WTC11 (cell line): ENCODE measurements around the gene NEK7. TPM values are rescaled to one million over a fixed set of nuclear protein-coding genes. Genes with fewer than 3 reads are reported as not detected.

ENCODE experiments used
- EMX1 ChIP-seq: fragments of 250-450 bp; sonication (Bioruptor Pico); IDR thresholded peaks from 2 replicates; pipeline ENCODE4 v1.8.0; 2021; ENCODE audit warnings: mild to moderate bottlenecking
- FOXP1 ChIP-seq: sonication (generic); formaldehyde crosslinking; IDR thresholded peaks from 2 replicates; pipeline ENCODE4 v1.8.0; 2022; ENCODE audit warnings: missing genetic modification reagents, mild to moderate bottlenecking, moderate library complexity, borderline replicate concordance
- GTF2I ChIP-seq: fragments of 250-450 bp; sonication (Bioruptor Pico); conservative IDR thresholded peaks from 2 replicates; pipeline ENCODE4 v1.4.0; 2021; ENCODE audit warnings: mild to moderate bottlenecking
- MYBL2 ChIP-seq: sonication (generic); formaldehyde crosslinking; IDR thresholded peaks from 2 replicates; pipeline ENCODE4 v1.8.1; 2023; ENCODE audit warnings: mild to moderate bottlenecking, moderate library complexity, missing genetic modification reagents
- NFYB ChIP-seq: sonication (generic); formaldehyde crosslinking; conservative IDR thresholded peaks from 2 replicates; pipeline ENCODE4 v1.8.0; 2022; ENCODE audit warnings: low read depth, missing genetic modification reagents
- TCF7 ChIP-seq: sonication (generic); formaldehyde crosslinking; IDR thresholded peaks from 2 replicates; pipeline ENCODE4 v1.8.0; 2022; ENCODE audit warnings: mild to moderate bottlenecking, low read depth, missing genetic modification reagents, moderate library complexity
- TP53 ChIP-seq: sonication (generic); formaldehyde crosslinking; IDR thresholded peaks from 2 replicates; pipeline ENCODE4 v1.8.1; 2023; ENCODE audit warnings: mild to moderate bottlenecking, missing genetic modification reagents
- ZBTB21 ChIP-seq: sonication (generic); formaldehyde crosslinking; IDR thresholded peaks from 2 replicates; pipeline ENCODE4 v1.8.1; 2023; ENCODE audit warnings: mild to moderate bottlenecking, missing genetic modification reagents, borderline replicate concordance
- ZNF219 ChIP-seq: sonication (generic); formaldehyde crosslinking; IDR thresholded peaks from 2 replicates; pipeline ENCODE4 v1.8.0; 2023; ENCODE audit warnings: missing genetic modification reagents, mild to moderate bottlenecking, borderline replicate concordance
- ZNF317 ChIP-seq: sonication (generic); formaldehyde crosslinking; IDR thresholded peaks from 2 replicates; pipeline ENCODE4 v1.8.1; 2023; ENCODE audit warnings: low read depth, mild to moderate bottlenecking, moderate library complexity, missing genetic modification reagents, borderline replicate concordance
- ZNF423 ChIP-seq: fragments of 250-450 bp; sonication (Bioruptor Pico); IDR thresholded peaks from 2 replicates; pipeline ENCODE4 v2.1.2; 2022; ENCODE audit warnings: mild to moderate bottlenecking, moderate library complexity
- total RNA-seq: library from RNA; stranded (reverse); gene quantifications from 3 replicates; pipeline ENCODE4 v1.2.3, GENCODE V29; 2021
- TF ChIP-seq, protein P1 (sequence below): sonication (generic); formaldehyde crosslinking; IDR thresholded peaks from 2 replicates; pipeline ENCODE4 v1.8.1; 2022; ENCODE audit warnings: missing genetic modification reagents, borderline replicate concordance
- TF ChIP-seq, protein P2 (sequence below): sonication (generic); formaldehyde crosslinking; IDR thresholded peaks from 2 replicates; pipeline ENCODE4 v1.8.1; 2022; ENCODE audit warnings: low read depth, mild to moderate bottlenecking, moderate library complexity, missing genetic modification reagents, borderline replicate concordance
- TF ChIP-seq, protein P3 (sequence below): sonication (generic); formaldehyde crosslinking; IDR thresholded peaks from 2 replicates; pipeline ENCODE4 v1.8.0; 2022; ENCODE audit warnings: mild to moderate bottlenecking, missing genetic modification reagents
- TF ChIP-seq, protein P4 (sequence below): sonication (generic); formaldehyde crosslinking; IDR thresholded peaks from 2 replicates; pipeline ENCODE4 v1.8.1; 2023; ENCODE audit warnings: mild to moderate bottlenecking, missing genetic modification reagents, borderline replicate concordance
- TF ChIP-seq, protein P5 (sequence below): sonication (generic); formaldehyde crosslinking; conservative IDR thresholded peaks from 2 replicates; pipeline ENCODE4 v1.8.1; 2022; ENCODE audit warnings: mild to moderate bottlenecking, missing genetic modification reagents
- TF ChIP-seq, protein P6 (sequence below): sonication (generic); formaldehyde crosslinking; IDR thresholded peaks from 2 replicates; pipeline ENCODE4 v1.8.1; 2023; ENCODE audit warnings: mild to moderate bottlenecking, missing genetic modification reagents
- TF ChIP-seq, protein P7 (sequence below): sonication (generic); formaldehyde crosslinking; IDR thresholded peaks from 2 replicates; pipeline ENCODE4 v1.8.1; 2022; ENCODE audit warnings: mild to moderate bottlenecking, moderate library complexity, missing genetic modification reagents
- TF ChIP-seq, protein P8 (sequence below): sonication (generic); formaldehyde crosslinking; IDR thresholded peaks from 2 replicates; pipeline ENCODE4 v1.8.0; 2022; ENCODE audit warnings: mild to moderate bottlenecking, missing genetic modification reagents
- TF ChIP-seq, protein P9 (sequence below): sonication (generic); formaldehyde crosslinking; IDR thresholded peaks from 2 replicates; pipeline ENCODE4 v1.8.1; 2023; ENCODE audit warnings: mild to moderate bottlenecking, missing genetic modification reagents, moderate library complexity
- TF ChIP-seq, protein P10 (sequence below): sonication (generic); formaldehyde crosslinking; IDR thresholded peaks from 2 replicates; pipeline ENCODE4 v1.8.0; 2023; ENCODE audit warnings: mild to moderate bottlenecking, missing genetic modification reagents

The NEK7 gene
- total RNA-seq, 1 experiment from 2014 or later = 10.3 TPM

DNA sequence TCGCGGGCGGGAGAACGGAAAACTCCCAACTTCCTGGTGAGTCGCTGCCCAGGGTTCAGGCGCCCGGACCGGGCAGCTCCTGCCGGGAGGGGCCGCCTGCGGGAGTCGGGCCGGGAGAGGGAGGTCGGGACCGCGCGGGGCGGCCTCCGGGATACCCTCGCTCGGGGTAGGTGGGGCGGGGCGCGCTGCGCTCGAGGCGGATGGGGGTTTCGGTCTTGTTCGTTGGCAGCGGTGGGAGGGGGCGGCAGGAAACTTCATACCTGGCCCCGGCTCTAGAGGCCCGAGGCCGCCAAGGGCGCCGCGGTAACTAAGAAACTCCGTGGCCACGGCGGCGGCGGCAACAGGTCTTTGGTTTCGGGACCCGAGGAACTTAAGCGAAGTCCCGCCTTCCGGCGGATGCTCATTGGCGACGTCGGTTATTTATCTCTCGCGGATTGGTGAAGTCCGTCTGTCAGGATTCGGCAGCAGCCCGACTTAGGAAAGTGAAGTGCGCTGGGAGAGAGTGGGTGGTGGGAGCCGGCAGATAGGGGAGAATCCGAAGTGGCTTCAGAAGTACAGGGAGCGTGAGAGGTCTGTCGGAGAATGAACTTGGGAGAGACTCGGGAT is 546 bp downstream of the NEK7 start (continued):
- TF ChIP-seq, protein P1, sequence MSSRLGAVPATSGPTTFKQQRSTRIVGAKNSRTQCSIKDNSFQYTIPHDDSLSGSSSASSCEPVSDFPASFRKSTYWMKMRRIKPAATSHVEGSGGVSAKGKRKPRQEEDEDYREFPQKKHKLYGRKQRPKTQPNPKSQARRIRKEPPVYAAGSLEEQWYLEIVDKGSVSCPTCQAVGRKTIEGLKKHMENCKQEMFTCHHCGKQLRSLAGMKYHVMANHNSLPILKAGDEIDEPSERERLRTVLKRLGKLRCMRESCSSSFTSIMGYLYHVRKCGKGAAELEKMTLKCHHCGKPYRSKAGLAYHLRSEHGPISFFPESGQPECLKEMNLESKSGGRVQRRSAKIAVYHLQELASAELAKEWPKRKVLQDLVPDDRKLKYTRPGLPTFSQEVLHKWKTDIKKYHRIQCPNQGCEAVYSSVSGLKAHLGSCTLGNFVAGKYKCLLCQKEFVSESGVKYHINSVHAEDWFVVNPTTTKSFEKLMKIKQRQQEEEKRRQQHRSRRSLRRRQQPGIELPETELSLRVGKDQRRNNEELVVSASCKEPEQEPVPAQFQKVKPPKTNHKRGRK (CRISPR knock-in tag) = no peak
- TF ChIP-seq ZNF423 (CRISPR knock-in tag) = no peak
- no peak for TF ChIP-seq FOXP1 (CRISPR knock-in tag)
- peak; percentile 63 for TF ChIP-seq NFYB (CRISPR knock-in tag)
- no peak for TF ChIP-seq GTF2I
- TF ChIP-seq, protein P2, sequence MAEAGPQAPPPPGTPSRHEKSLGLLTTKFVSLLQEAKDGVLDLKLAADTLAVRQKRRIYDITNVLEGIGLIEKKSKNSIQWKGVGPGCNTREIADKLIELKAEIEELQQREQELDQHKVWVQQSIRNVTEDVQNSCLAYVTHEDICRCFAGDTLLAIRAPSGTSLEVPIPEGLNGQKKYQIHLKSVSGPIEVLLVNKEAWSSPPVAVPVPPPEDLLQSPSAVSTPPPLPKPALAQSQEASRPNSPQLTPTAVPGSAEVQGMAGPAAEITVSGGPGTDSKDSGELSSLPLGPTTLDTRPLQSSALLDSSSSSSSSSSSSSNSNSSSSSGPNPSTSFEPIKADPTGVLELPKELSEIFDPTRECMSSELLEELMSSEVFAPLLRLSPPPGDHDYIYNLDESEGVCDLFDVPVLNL (CRISPR knock-in tag) = no peak
- no peak for TF ChIP-seq TP53 (CRISPR knock-in tag)
- no peak for TF ChIP-seq EMX1 (CRISPR knock-in tag)
- TF ChIP-seq ZNF219 (CRISPR knock-in tag) = no peak
- TF ChIP-seq, protein P3, sequence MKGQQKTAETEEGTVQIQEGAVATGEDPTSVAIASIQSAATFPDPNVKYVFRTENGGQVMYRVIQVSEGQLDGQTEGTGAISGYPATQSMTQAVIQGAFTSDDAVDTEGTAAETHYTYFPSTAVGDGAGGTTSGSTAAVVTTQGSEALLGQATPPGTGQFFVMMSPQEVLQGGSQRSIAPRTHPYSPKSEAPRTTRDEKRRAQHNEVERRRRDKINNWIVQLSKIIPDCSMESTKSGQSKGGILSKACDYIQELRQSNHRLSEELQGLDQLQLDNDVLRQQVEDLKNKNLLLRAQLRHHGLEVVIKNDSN (CRISPR knock-in tag) = no peak
- TF ChIP-seq, protein P4, sequence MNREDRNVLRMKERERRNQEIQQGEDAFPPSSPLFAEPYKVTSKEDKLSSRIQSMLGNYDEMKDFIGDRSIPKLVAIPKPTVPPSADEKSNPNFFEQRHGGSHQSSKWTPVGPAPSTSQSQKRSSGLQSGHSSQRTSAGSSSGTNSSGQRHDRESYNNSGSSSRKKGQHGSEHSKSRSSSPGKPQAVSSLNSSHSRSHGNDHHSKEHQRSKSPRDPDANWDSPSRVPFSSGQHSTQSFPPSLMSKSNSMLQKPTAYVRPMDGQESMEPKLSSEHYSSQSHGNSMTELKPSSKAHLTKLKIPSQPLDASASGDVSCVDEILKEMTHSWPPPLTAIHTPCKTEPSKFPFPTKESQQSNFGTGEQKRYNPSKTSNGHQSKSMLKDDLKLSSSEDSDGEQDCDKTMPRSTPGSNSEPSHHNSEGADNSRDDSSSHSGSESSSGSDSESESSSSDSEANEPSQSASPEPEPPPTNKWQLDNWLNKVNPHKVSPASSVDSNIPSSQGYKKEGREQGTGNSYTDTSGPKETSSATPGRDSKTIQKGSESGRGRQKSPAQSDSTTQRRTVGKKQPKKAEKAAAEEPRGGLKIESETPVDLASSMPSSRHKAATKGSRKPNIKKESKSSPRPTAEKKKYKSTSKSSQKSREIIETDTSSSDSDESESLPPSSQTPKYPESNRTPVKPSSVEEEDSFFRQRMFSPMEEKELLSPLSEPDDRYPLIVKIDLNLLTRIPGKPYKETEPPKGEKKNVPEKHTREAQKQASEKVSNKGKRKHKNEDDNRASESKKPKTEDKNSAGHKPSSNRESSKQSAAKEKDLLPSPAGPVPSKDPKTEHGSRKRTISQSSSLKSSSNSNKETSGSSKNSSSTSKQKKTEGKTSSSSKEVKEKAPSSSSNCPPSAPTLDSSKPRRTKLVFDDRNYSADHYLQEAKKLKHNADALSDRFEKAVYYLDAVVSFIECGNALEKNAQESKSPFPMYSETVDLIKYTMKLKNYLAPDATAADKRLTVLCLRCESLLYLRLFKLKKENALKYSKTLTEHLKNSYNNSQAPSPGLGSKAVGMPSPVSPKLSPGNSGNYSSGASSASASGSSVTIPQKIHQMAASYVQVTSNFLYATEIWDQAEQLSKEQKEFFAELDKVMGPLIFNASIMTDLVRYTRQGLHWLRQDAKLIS (CRISPR knock-in tag) = no peak
- TF ChIP-seq ZNF317 (CRISPR knock-in tag) = no peak; the same call in 1 of the 2 replicates
- TF ChIP-seq, protein P5, sequence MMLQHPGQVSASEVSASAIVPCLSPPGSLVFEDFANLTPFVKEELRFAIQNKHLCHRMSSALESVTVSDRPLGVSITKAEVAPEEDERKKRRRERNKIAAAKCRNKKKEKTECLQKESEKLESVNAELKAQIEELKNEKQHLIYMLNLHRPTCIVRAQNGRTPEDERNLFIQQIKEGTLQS (CRISPR knock-in tag) = no peak
- TF ChIP-seq, protein P6, sequence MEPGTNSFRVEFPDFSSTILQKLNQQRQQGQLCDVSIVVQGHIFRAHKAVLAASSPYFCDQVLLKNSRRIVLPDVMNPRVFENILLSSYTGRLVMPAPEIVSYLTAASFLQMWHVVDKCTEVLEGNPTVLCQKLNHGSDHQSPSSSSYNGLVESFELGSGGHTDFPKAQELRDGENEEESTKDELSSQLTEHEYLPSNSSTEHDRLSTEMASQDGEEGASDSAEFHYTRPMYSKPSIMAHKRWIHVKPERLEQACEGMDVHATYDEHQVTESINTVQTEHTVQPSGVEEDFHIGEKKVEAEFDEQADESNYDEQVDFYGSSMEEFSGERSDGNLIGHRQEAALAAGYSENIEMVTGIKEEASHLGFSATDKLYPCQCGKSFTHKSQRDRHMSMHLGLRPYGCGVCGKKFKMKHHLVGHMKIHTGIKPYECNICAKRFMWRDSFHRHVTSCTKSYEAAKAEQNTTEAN = no peak
- TF ChIP-seq, protein P7, sequence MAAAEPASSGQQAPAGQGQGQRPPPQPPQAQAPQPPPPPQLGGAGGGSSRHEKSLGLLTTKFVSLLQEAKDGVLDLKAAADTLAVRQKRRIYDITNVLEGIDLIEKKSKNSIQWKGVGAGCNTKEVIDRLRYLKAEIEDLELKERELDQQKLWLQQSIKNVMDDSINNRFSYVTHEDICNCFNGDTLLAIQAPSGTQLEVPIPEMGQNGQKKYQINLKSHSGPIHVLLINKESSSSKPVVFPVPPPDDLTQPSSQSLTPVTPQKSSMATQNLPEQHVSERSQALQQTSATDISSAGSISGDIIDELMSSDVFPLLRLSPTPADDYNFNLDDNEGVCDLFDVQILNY (CRISPR knock-in tag) = no peak; the same call in 1 of the 2 replicates
- 0 out of 2 replicates have a peak, but pooled peaks have one; percentile 17 for TF ChIP-seq TCF7 (CRISPR knock-in tag)
- no peak for TF ChIP-seq ZBTB21
- peak; percentile 32; the same call in 1 of the 2 replicates for TF ChIP-seq MYBL2 (CRISPR knock-in tag)
- TF ChIP-seq, protein P8, sequence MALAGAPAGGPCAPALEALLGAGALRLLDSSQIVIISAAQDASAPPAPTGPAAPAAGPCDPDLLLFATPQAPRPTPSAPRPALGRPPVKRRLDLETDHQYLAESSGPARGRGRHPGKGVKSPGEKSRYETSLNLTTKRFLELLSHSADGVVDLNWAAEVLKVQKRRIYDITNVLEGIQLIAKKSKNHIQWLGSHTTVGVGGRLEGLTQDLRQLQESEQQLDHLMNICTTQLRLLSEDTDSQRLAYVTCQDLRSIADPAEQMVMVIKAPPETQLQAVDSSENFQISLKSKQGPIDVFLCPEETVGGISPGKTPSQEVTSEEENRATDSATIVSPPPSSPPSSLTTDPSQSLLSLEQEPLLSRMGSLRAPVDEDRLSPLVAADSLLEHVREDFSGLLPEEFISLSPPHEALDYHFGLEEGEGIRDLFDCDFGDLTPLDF (CRISPR knock-in tag) = no peak
- TF ChIP-seq, protein P9, sequence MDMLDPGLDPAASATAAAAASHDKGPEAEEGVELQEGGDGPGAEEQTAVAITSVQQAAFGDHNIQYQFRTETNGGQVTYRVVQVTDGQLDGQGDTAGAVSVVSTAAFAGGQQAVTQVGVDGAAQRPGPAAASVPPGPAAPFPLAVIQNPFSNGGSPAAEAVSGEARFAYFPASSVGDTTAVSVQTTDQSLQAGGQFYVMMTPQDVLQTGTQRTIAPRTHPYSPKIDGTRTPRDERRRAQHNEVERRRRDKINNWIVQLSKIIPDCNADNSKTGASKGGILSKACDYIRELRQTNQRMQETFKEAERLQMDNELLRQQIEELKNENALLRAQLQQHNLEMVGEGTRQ (CRISPR knock-in tag) = no peak
- TF ChIP-seq, protein P10, sequence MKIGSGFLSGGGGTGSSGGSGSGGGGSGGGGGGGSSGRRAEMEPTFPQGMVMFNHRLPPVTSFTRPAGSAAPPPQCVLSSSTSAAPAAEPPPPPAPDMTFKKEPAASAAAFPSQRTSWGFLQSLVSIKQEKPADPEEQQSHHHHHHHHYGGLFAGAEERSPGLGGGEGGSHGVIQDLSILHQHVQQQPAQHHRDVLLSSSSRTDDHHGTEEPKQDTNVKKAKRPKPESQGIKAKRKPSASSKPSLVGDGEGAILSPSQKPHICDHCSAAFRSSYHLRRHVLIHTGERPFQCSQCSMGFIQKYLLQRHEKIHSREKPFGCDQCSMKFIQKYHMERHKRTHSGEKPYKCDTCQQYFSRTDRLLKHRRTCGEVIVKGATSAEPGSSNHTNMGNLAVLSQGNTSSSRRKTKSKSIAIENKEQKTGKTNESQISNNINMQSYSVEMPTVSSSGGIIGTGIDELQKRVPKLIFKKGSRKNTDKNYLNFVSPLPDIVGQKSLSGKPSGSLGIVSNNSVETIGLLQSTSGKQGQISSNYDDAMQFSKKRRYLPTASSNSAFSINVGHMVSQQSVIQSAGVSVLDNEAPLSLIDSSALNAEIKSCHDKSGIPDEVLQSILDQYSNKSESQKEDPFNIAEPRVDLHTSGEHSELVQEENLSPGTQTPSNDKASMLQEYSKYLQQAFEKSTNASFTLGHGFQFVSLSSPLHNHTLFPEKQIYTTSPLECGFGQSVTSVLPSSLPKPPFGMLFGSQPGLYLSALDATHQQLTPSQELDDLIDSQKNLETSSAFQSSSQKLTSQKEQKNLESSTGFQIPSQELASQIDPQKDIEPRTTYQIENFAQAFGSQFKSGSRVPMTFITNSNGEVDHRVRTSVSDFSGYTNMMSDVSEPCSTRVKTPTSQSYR (CRISPR knock-in tag) = no peak
